Liver (tissue), 9 donors: ENCODE results near the gene NDST1. TPM values are rescaled to one million over a fixed set of nuclear protein-coding genes. Genes with fewer than 3 reads are reported as not detected.
A peak's percentile ranks its signal among the peaks of the same experiment; 100 is the strongest.

ENCODE experiments used
- DNase-seq: peaks from one replicate; pipeline ENCODE4 v3.0.0-alpha.2; 2017; ENCODE audit warnings: low spot score
- H3K27ac ChIP-seq, 2 donors: one replicate each; pipeline ENCODE4 v1.7.0; 2013; ENCODE audit warnings: inconsistent platforms in 2 of 2, low read length in 2 of 2, control low read depth in 1 of 2, low read depth in 1 of 2, mild to moderate bottlenecking in 1 of 2
- H3K27me3 ChIP-seq, 4 donors: one replicate each; pipeline versions ENCODE4 v1.6.1 to v1.7.0; 2013; ENCODE audit warnings: low read length in 3 of 4, inconsistent platforms in 1 of 4, mild to moderate bottlenecking in 1 of 4, moderate library complexity in 1 of 4; ENCODE audit not compliant: control insufficient read depth in 4 of 4, insufficient read depth in 4 of 4
- H3K36me3 ChIP-seq, 4 donors: one replicate each; pipeline versions ENCODE4 v1.6.1 to v1.7.0; 2013; ENCODE audit warnings: low read length in 3 of 4, mild to moderate bottlenecking in 3 of 4, low read depth in 1 of 4, moderate library complexity in 1 of 4; ENCODE audit not compliant: control insufficient read depth in 4 of 4, insufficient read depth in 3 of 4
- H3K4me1 ChIP-seq, 4 donors: one replicate each; pipeline versions ENCODE4 v1.6.1 to v1.7.0; 2013; ENCODE audit warnings: low read length in 3 of 4, mild to moderate bottlenecking in 3 of 4, moderate library complexity in 1 of 4; ENCODE audit not compliant: control insufficient read depth in 4 of 4, insufficient read depth in 4 of 4
- H3K4me3 ChIP-seq, 3 donors: one replicate each; pipeline versions ENCODE4 v1.6.1 to v1.7.0; 2013; ENCODE audit warnings: low read length in 3 of 3, control low read depth in 1 of 3, low read depth in 1 of 3, mild to moderate bottlenecking in 1 of 3
- H3K9ac ChIP-seq, 2 donors: one replicate each; pipeline ENCODE4 v1.7.0; 2013; ENCODE audit warnings: low read length in 2 of 2, mild to moderate bottlenecking in 2 of 2, moderate library complexity in 2 of 2, control low read depth in 1 of 2, low read depth in 1 of 2
- H3K9me3 ChIP-seq, 4 donors: one replicate each; pipeline versions ENCODE4 v1.6.1 to v1.7.0; 2013; ENCODE audit warnings: low read length in 3 of 4; ENCODE audit not compliant: control insufficient read depth in 4 of 4
- EGR1 ChIP-seq, 2 donors: IDR thresholded peaks; 2 replicates each; pipeline ENCODE4 v1.6.1; 2016 to 2018; ENCODE audit warnings: antibody characterized with exemption in 2 of 2, low read depth in 2 of 2
- FOXA1 ChIP-seq: IDR thresholded peaks from 2 replicates; pipeline ENCODE4 v1.6.1; 2016; ENCODE audit warnings: antibody characterized with exemption
- FOXA2 ChIP-seq: IDR thresholded peaks from 2 replicates; pipeline ENCODE4 v1.6.1; 2016; ENCODE audit warnings: antibody characterized with exemption
- GABPA ChIP-seq, 2 donors: IDR thresholded peaks in 1 of 2; conservative IDR thresholded peaks in 1 of 2; 2 replicates each; pipeline ENCODE4 v1.6.1; 2016; ENCODE audit warnings: antibody characterized with exemption in 2 of 2, mild to moderate bottlenecking in 1 of 2, moderate library complexity in 1 of 2
- HNF4A ChIP-seq, 2 donors: conservative IDR thresholded peaks; 2 replicates each; pipeline ENCODE4 v1.6.1; 2016; ENCODE audit warnings: antibody characterized with exemption in 2 of 2, mild to moderate bottlenecking in 2 of 2
- HNF4G ChIP-seq: IDR thresholded peaks from 2 replicates; pipeline ENCODE4 v1.6.1; 2016; ENCODE audit warnings: antibody characterized with exemption
- JUND ChIP-seq, 2 donors: IDR thresholded peaks; 2 replicates each; pipeline ENCODE4 v1.6.1; 2016; ENCODE audit warnings: antibody characterized with exemption in 2 of 2
- MAX ChIP-seq: IDR thresholded peaks from 2 replicates; pipeline ENCODE4 v1.6.1; 2016; ENCODE audit warnings: antibody characterized with exemption
- NR2F2 ChIP-seq: IDR thresholded peaks from 2 replicates; pipeline ENCODE4 v1.6.1; 2016; ENCODE audit warnings: antibody characterized with exemption
- RAD21 ChIP-seq, 2 donors: IDR thresholded peaks; 2 replicates each; pipeline ENCODE4 v1.6.1; 2016; ENCODE audit warnings: antibody characterized with exemption in 2 of 2, mild to moderate bottlenecking in 2 of 2
- REST ChIP-seq: IDR thresholded peaks from 2 replicates; pipeline ENCODE4 v1.6.1; 2016; ENCODE audit warnings: antibody characterized with exemption, mild to moderate bottlenecking
- RXRA ChIP-seq, 2 donors: IDR thresholded peaks; 2 replicates each; pipeline ENCODE4 v1.6.1; 2017 to 2018; ENCODE audit warnings: antibody characterized with exemption in 2 of 2, mild to moderate bottlenecking in 1 of 2
- SP1 ChIP-seq: IDR thresholded peaks from 2 replicates; pipeline ENCODE4 v1.6.1; 2018; ENCODE audit warnings: antibody characterized with exemption, mild to moderate bottlenecking
- TAF1 ChIP-seq: conservative IDR thresholded peaks from 2 replicates; pipeline ENCODE4 v1.6.1; 2016; ENCODE audit warnings: antibody characterized with exemption, mild to moderate bottlenecking
- YY1 ChIP-seq: IDR thresholded peaks from 2 replicates; pipeline ENCODE4 v1.6.1; 2016; ENCODE audit warnings: antibody characterized with exemption, mild to moderate bottlenecking
- ZBTB33 ChIP-seq: IDR thresholded peaks from 2 replicates; pipeline ENCODE4 v1.6.1; 2016; ENCODE audit warnings: antibody characterized with exemption
- WGBS: extraction: QIAGEN DNeasy Blood & Tissue Kit; methylation state at CpG from one replicate; pipeline ENCODE4 v1.1.7; 2013; 5-methylcytosine and 5-hydroxymethylcytosine counted together
- polyA plus RNA-seq, 2 donors: library from polyadenylated mRNA; stranded (reverse) in 1 of 2; unstranded in 1 of 2; fragments of 200-250 nt in 1 of 2; fragments of >200 nt in 1 of 2; fragmentation: Nextera tagmentation in 1 of 2; extraction: Ambion mirVana in 1 of 2; gene quantifications; one replicate each; pipeline versions ENCODE4 v1.2.1 to v1.2.3, GENCODE V29; 2013 to 2015
- total RNA-seq, 2 donors: library from RNA; depleted of rRNA; stranded (reverse); fragments of >200 nt; gene quantifications; one replicate each; pipeline ENCODE4 v1.2.3, GENCODE V29; 2014
- TF ChIP-seq, protein P1 (sequence below): fragments of 150-350 bp; IDR thresholded peaks from 2 replicates; pipeline ENCODE4 v1.5.1; 2017; ENCODE audit warnings: improper control_type of control experiment, low read depth, low read length; ENCODE audit not compliant: missing input control
- TF ChIP-seq, protein P2 (sequence below): IDR thresholded peaks from 2 replicates; pipeline ENCODE4 v1.6.1; 2016; ENCODE audit warnings: antibody characterized with exemption
- donor health status: healthy.
- donor health status: healthy.
- donor health status: healthy.
- donor health status: healthy.
- donor health status: healthy.

The NDST1 gene
- total and polyA plus RNA-seq, 4 donors = 10.3 to 103 (median 39.0) TPM

- DNase-seq = no peak
- Histone ChIP-seq H3K36me3 (peaks cover 4 to 22% (median 9%) of the 10 kb centered on the region in 4 donors), H3K9ac (peak overlapping the region in 1 of 2 donors; percentile 14), H3K27ac (peak overlapping the region; percentile 98 to 99), H3K4me3 (no peak overlapping the region), H3K27me3 (no peaks in the 10 kb centered on the region), H3K9me3 (no peaks in the 10 kb centered on the region), H3K4me1 (peaks cover 16 to 61% (median 53%) of the 10 kb centered on the region in 4 donors)
- TF ChIP-seq EGR1 (IDR thresholded peaks at IDR 0.05; ENCODE audit: low read depth in 2 of 2) (no peak), NR2F2 (no peak), GABPA (IDR thresholded peaks at IDR 0.05 in 1 of 2, conservative IDR thresholded peaks at IDR 0.05 in 1 of 2) (no peak), FOXA2 (no peak), MAX (no peak), RAD21 (IDR thresholded peaks at IDR 0.05) (no peak), RXRA (IDR thresholded peaks at IDR 0.05) (no peak), TAF1 (no peak), HNF4A (conservative IDR thresholded peaks at IDR 0.05) (no peak), ZBTB33 (no peak), REST (no peak), SP1 (no peak), FOXA1 (no peak), YY1 (no peak), HNF4G (no peak)
- TF ChIP-seq, protein P1, sequence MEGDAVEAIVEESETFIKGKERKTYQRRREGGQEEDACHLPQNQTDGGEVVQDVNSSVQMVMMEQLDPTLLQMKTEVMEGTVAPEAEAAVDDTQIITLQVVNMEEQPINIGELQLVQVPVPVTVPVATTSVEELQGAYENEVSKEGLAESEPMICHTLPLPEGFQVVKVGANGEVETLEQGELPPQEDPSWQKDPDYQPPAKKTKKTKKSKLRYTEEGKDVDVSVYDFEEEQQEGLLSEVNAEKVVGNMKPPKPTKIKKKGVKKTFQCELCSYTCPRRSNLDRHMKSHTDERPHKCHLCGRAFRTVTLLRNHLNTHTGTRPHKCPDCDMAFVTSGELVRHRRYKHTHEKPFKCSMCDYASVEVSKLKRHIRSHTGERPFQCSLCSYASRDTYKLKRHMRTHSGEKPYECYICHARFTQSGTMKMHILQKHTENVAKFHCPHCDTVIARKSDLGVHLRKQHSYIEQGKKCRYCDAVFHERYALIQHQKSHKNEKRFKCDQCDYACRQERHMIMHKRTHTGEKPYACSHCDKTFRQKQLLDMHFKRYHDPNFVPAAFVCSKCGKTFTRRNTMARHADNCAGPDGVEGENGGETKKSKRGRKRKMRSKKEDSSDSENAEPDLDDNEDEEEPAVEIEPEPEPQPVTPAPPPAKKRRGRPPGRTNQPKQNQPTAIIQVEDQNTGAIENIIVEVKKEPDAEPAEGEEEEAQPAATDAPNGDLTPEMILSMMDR = no peak
- TF ChIP-seq, protein P2, sequence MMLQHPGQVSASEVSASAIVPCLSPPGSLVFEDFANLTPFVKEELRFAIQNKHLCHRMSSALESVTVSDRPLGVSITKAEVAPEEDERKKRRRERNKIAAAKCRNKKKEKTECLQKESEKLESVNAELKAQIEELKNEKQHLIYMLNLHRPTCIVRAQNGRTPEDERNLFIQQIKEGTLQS = no peak
- 61% methylated on average over 1 of the region's 1 CpG for WGBS
Observed at GRCh38 chr5:150490754-150491153, 17.2 kb upstream of the NDST1 start.

DNA sequence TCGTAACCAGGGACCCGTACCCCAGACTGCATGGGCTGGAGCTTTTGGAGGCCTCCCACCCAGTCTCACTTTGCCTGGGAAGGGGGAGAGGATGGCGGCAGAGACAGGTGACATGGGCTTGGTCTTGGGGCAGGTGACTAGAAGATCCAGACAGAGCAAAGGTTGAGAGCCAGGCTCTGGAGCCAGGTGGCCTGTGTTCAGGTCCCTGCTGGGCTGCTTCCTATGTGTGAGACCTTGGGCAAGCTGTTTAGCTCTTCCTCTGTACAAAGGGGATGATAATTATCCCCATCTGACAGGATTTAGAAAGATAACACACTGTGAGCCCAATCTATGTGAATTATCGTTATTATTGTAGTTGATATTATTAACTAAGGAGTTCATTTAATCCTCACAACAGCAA lies 16.1 kb upstream of the NDST1 start:
- Histone ChIP-seq H3K4me1 (peaks cover 18 to 70% (median 62%) of the 10 kb centered on the region in 4 donors), H3K9ac (no peak overlapping the region), H3K27me3 (no peaks in the 10 kb centered on the region), H3K36me3 (peaks cover 4 to 22% (median 11%) of the 10 kb centered on the region in 4 donors), H3K4me3 (no peak overlapping the region), H3K9me3 (no peaks in the 10 kb centered on the region), H3K27ac (peak overlapping the region in 1 of 2 donors; percentile 47)
- no peak for DNase-seq
- WGBS = 79% methylated on average over 4 of the region's 4 CpGs
- TF ChIP-seq EGR1 (IDR thresholded peaks at IDR 0.05; ENCODE audit: low read depth in 2 of 2) = no peak
- no peak for TF ChIP-seq JUND (IDR thresholded peaks at IDR 0.05)
- TF ChIP-seq RAD21 (IDR thresholded peaks at IDR 0.05) = no peak
- no peak for TF ChIP-seq YY1
- TF ChIP-seq FOXA2 = no peak
- no peak for TF ChIP-seq GABPA (IDR thresholded peaks at IDR 0.05 in 1 of 2, conservative IDR thresholded peaks at IDR 0.05 in 1 of 2)
- TF ChIP-seq, protein P1 = no peak
- no peak for TF ChIP-seq SP1
- no peak for TF ChIP-seq HNF4A (conservative IDR thresholded peaks at IDR 0.05)
- TF ChIP-seq MAX = no peak
- no peak for TF ChIP-seq FOXA1
- TF ChIP-seq ZBTB33 = no peak
- TF ChIP-seq RXRA (IDR thresholded peaks at IDR 0.05) = no peak
- no peak for TF ChIP-seq TAF1
- no peak for TF ChIP-seq HNF4G
- TF ChIP-seq NR2F2 = no peak
